Lower leg skin (tissue), 3 donors: ENCODE measurements around the gene CATSPERB.

Experiments used
- POLR2A ChIP-seq, 2 donors: fragments of 450-650 bp; IDR thresholded peaks; one replicate each; pipeline ENCODE4 v1.6.1; 2016 to 2017; ENCODE audit warnings: antibody characterized with exemption in 2 of 2, mild to moderate bottlenecking in 1 of 2, moderate library complexity in 1 of 2
- TF ChIP-seq, protein P1 (sequence below), 3 donors: fragments of 450-650 bp; IDR thresholded peaks; one replicate each; pipeline ENCODE4 v1.5.1; 2016; ENCODE audit warnings: antibody characterized with exemption in 3 of 3, mild to moderate bottlenecking in 3 of 3, moderate library complexity in 2 of 3

DNA sequence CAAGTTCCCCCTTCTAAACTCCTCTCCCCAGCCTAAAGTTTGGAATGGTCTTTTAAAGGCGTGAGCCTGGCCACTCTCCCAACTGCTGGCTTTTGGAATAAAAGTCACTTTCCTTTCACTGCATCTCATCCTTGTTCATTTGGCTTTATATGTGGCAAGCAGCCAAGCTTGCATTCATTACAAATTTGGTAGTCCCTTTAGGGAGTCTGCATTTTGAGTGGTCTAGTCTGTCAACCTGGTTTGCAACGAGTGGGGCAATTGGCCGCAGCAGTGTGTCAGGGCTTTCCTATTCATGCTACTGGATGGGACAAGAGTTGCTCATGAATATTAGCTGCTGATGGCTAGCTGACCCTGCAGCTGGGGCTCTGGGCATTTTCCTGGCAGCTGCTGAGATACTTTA, 57.0 kb downstream of the CATSPERB start:
- TF ChIP-seq, protein P1, sequence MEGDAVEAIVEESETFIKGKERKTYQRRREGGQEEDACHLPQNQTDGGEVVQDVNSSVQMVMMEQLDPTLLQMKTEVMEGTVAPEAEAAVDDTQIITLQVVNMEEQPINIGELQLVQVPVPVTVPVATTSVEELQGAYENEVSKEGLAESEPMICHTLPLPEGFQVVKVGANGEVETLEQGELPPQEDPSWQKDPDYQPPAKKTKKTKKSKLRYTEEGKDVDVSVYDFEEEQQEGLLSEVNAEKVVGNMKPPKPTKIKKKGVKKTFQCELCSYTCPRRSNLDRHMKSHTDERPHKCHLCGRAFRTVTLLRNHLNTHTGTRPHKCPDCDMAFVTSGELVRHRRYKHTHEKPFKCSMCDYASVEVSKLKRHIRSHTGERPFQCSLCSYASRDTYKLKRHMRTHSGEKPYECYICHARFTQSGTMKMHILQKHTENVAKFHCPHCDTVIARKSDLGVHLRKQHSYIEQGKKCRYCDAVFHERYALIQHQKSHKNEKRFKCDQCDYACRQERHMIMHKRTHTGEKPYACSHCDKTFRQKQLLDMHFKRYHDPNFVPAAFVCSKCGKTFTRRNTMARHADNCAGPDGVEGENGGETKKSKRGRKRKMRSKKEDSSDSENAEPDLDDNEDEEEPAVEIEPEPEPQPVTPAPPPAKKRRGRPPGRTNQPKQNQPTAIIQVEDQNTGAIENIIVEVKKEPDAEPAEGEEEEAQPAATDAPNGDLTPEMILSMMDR (IDR thresholded peaks at IDR 0.05) = no peak
- TF ChIP-seq POLR2A (IDR thresholded peaks at IDR 0.05) = no peak
